Activated T-helper 17 cell treated with anti-CD3 and anti-CD28 coated beads, Interleukin-2, amount 50 U/mL, for 72 hours (primary cell): ENCODE results near the gene BEST1. TPM values are rescaled to one million over a fixed set of nuclear protein-coding genes. Genes with fewer than 3 reads are reported as not detected.
"Not testable (repeated sequence)": the region's sequence is repeated elsewhere in the genome, so short reads cannot be mapped to it uniquely, and the experiment has no call there.

Experiments used
- ATAC-seq: fragments of 150-1000 bp; cut with Tn5 transposase; replicated peaks from 2 replicates; pipeline ENCODE4 v1.10.0; 2021; ENCODE audit warnings: mild to moderate bottlenecking, moderate library complexity
- H3K27ac Mint-ChIP-seq: one replicate; pipeline ENCODE4 v1.8.0; 2022; ENCODE audit warnings: mixed read lengths
- H3K27me3 Mint-ChIP-seq: one replicate; pipeline ENCODE4 v1.8.0; 2022; ENCODE audit warnings: mixed read lengths
- H3K36me3 Mint-ChIP-seq: one replicate; pipeline ENCODE4 v1.8.0; 2022; ENCODE audit warnings: low read depth, mild to moderate bottlenecking, mixed read lengths
- H3K4me1 Mint-ChIP-seq: one replicate; pipeline ENCODE4 v1.8.0; 2022; ENCODE audit warnings: mixed read lengths
- H3K4me3 Mint-ChIP-seq: one replicate; pipeline ENCODE4 v1.8.0; 2022; ENCODE audit warnings: mild to moderate bottlenecking, mixed read lengths
- H3K9me3 Mint-ChIP-seq: one replicate; pipeline ENCODE4 v1.8.0; 2022; ENCODE audit warnings: mixed read lengths
- total RNA-seq, 2 donors: library from RNA; stranded (reverse); gene quantifications; one replicate each; pipeline ENCODE4 v1.2.3, GENCODE V29; 2022

Gene BEST1
- total RNA-seq, 2 donors from 2014 or later, result 0.05 to 0.24 TPM

DNA sequence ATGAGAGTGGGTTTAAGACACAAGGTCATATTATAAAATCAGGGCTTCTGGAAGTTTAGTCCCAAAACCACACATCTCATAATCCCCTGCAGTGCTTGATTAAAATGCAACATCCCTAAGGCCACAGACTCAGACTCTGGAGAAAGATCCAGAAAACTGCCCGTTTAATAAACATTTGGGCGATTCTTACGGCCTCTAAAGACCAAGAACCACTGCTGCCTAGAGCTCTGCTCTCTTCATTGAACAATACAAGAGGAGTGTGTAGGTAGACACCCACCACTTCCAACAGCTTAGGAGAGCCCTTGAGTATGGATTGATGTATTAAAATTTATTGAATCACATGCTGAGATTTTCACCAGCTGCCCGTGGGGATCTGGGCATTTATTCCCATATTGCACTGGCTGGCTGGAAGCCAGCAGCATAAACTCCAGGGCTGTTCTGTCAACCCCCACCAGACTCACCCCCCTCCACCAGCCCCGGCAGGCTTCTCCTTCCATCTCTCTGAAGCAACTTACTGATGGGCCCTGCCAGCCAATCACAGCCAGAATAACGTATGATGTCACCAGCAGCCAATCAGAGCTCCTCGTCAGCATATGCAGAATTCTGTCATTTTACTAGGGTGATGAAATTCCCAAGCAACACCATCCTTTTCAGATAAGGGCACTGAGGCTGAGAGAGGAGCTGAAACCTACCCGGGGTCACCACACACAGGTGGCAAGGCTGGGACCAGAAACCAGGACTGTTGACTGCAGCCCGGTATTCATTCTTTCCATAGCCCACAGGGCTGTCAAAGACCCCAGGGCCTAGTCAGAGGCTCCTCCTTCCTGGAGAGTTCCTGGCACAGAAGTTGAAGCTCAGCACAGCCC is 749 bp upstream of the BEST1 start:
- no peak overlapping the region for H3K27ac Mint-ChIP-seq
- ATAC-seq, result peak; percentile 37
- H3K27me3 Mint-ChIP-seq, result peaks cover 2% of the 10 kb centered on the region
- H3K9me3 Mint-ChIP-seq, result no peaks in the 10 kb centered on the region
- H3K4me1 Mint-ChIP-seq, result no peaks in the 10 kb centered on the region
- no peaks in the 10 kb centered on the region for H3K36me3 Mint-ChIP-seq
- H3K4me3 Mint-ChIP-seq, result no peak overlapping the region

GRCh38 chr11:61951484-61952135 is 1.5 kb downstream of the BEST1 start:
- Mint-ChIP-seq H3K36me3 (no peaks in the 10 kb centered on the region), H3K4me1 (no peaks in the 10 kb centered on the region), H3K4me3 (no peak overlapping the region), H3K27me3 (peaks cover 4% of the 10 kb centered on the region), H3K9me3 (no peaks in the 10 kb centered on the region), H3K27ac (no peak overlapping the region)
- ATAC-seq, result no peak

- H3K27ac Mint-ChIP-seq, result no peak overlapping the region
- H3K4me3 Mint-ChIP-seq, result no peak overlapping the region
- no peak for ATAC-seq
- no peaks in the 10 kb centered on the region for H3K36me3 Mint-ChIP-seq
- H3K9me3 Mint-ChIP-seq, result no peaks in the 10 kb centered on the region
- H3K4me1 Mint-ChIP-seq, result no peaks in the 10 kb centered on the region
- peaks cover 4% of the 10 kb centered on the region for H3K27me3 Mint-ChIP-seq
Measured at GRCh38 chr11:61952882-61953281, 2.7 kb downstream of the BEST1 start.

DNA sequence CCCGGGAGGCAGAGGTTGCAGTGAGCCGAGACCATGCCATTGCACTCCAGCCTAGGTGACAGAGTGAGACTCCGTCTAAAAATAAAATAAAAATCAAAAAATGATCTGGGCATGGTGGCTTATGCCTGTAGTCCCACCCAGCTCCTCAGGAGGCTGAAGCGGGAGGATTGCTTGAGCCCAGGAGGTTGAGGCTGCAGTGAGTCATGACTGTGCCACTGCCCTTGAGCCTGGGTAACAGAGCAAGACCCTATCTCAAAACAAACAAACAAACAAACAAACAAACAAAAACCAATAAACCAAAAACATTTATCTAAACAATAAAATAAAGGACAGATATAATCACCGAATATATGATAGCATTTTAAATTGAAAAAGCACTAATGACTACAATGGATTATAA is 3.5 kb downstream of the BEST1 start:
- not testable (repeated sequence) for ATAC-seq, H3K4me1 Mint-ChIP-seq, H3K4me3 Mint-ChIP-seq

GRCh38 chr11:61954106-61954850 is 4.1 kb downstream of the BEST1 start:
- ATAC-seq, result no peak
- Mint-ChIP-seq H3K36me3 (no peaks in the 10 kb centered on the region), H3K4me1 (no peaks in the 10 kb centered on the region), H3K4me3 (no peak overlapping the region), H3K9me3 (no peaks in the 10 kb centered on the region), H3K27ac (no peak overlapping the region), H3K27me3 (peaks cover 4% of the 10 kb centered on the region)

More for the DNA sequence above, 3.5 kb downstream of the BEST1 start:
- H3K27me3 Mint-ChIP-seq, H3K9me3 Mint-ChIP-seq, H3K27ac Mint-ChIP-seq, H3K36me3 Mint-ChIP-seq: not testable (repeated sequence)

- peak overlapping the region; percentile 46 for H3K4me3 Mint-ChIP-seq
- no peaks in the 10 kb centered on the region for H3K9me3 Mint-ChIP-seq
- peak; percentile 28 for ATAC-seq
Measured at GRCh38 chr11:61954851-61955421, 4.8 kb downstream of the BEST1 start.

DNA sequence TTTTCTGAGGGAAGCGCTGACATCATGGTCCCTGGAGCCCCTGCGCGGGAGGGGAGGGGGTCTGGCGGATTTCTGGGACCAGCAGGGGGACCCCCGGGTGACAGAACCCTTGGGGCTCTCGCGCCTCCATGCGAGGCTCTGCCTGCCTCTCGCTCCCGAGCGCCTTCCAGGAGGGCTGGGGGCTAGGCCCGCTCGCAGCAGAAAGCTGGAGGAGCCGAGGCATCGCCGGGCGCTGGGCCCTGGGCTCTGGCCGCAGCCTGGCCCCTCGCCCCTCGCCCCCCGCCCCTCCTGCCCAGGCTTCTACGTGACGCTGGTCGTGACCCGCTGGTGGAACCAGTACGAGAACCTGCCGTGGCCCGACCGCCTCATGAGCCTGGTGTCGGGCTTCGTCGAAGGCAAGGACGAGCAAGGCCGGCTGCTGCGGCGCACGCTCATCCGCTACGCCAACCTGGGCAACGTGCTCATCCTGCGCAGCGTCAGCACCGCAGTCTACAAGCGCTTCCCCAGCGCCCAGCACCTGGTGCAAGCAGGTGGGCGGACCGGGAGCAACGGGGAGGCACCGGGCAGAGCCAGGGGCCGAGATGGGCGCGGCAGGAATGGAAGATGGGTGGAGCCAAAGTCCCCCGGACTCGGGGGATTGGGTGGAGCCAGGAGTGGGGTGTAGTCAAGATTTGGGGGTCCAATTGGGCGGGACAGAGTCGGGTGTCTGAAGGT is 5.4 kb downstream of the BEST1 start:
- no peaks in the 10 kb centered on the region for H3K4me1 Mint-ChIP-seq
- peak overlapping the region; percentile 46 for H3K4me3 Mint-ChIP-seq
- ATAC-seq, result peak; percentile 71
- H3K27ac Mint-ChIP-seq, result no peak overlapping the region
- peaks cover 4% of the 10 kb centered on the region for H3K27me3 Mint-ChIP-seq
- H3K9me3 Mint-ChIP-seq, result no peaks in the 10 kb centered on the region
- H3K36me3 Mint-ChIP-seq, result no peaks in the 10 kb centered on the region

More at GRCh38 chr11:61954851-61955421, 4.8 kb downstream of the BEST1 start:
- H3K27ac Mint-ChIP-seq, result no peak overlapping the region
- H3K4me1 Mint-ChIP-seq, result no peaks in the 10 kb centered on the region
- H3K27me3 Mint-ChIP-seq, result peaks cover 4% of the 10 kb centered on the region
- H3K36me3 Mint-ChIP-seq, result no peaks in the 10 kb centered on the region

DNA sequence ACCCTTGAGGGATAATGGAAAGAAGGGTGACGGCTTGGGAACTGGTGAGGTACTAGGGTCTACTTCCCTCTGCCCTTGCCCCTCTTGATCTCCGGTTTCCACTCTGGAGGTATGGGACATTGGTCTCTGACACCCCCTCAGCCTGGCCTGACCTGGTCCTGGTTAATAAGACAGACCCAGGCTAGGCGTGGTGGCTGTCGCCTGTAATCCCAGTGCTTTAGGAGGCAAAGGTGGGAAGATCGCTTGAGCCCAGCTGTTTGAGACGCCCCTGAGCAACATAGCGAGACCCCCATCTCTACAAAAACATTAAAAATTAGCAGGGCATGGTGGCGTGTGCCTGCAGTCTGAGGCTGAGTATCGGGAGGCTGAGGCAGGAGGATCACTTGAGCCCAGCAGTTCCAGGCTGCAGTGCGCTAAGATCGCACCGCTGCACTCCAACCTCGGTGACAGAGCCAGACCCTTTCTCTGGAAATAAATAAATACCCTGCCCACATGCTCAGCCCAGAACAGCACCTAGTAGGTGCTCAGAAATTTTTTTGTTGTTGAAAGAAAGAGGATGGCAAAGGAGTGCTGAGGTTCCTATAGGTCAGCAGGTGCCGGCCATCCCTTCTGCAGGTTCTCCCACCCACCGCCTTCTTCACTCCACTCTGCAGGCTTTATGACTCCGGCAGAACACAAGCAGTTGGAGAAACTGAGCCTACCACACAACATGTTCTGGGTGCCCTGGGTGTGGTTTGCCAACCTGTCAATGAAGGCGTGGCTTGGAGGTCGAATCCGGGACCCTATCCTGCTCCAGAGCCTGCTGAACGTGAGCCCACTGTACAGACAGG is 6.3 kb downstream of the BEST1 start:
- no peak for ATAC-seq
- Mint-ChIP-seq H3K4me3 (peak overlapping the region; percentile 46), H3K4me1 (no peaks in the 10 kb centered on the region), H3K27ac (no peak overlapping the region), H3K9me3 (no peaks in the 10 kb centered on the region), H3K27me3 (peaks cover 4% of the 10 kb centered on the region), H3K36me3 (no peaks in the 10 kb centered on the region)

DNA sequence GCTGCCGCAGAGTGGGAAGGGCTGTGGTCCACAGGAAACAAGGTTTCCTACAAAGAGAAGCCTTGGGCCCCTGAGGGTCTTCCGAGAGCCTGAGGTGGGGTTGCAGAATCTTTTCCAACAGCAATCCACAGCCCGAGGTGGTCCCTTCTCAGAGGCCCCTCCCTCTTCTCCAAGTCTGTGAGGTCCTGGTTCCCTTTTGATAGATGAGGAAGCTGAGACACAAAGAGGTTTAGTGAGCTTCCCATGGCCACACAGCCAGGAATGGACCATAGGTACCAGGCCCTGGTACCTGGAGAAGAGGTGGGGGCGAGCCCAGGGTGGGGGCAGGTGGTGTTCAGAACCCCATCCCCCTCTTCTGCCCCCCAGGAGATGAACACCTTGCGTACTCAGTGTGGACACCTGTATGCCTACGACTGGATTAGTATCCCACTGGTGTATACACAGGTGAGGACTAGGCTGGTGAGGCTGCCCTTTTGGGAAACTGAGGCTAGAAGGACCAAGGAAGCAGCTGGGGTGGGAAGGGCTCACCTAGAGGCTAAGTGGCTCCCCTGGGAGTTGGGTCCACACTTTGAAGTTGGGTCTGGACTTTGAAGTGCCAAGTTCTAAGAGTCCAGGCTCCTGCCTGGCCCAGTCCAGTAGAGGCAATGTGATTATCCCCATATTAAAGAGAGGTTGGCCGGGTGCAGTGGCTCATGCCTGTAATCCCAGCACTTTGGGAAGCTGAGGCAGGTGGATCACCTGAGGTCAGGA is 7.0 kb downstream of the BEST1 start:
- Mint-ChIP-seq H3K4me1 (peaks cover 4% of the 10 kb centered on the region), H3K36me3 (no peaks in the 10 kb centered on the region), H3K27me3 (peaks cover 4% of the 10 kb centered on the region), H3K9me3 (no peaks in the 10 kb centered on the region), H3K4me3 (no peak overlapping the region), H3K27ac (no peak overlapping the region)
- ATAC-seq, result no peak

DNA sequence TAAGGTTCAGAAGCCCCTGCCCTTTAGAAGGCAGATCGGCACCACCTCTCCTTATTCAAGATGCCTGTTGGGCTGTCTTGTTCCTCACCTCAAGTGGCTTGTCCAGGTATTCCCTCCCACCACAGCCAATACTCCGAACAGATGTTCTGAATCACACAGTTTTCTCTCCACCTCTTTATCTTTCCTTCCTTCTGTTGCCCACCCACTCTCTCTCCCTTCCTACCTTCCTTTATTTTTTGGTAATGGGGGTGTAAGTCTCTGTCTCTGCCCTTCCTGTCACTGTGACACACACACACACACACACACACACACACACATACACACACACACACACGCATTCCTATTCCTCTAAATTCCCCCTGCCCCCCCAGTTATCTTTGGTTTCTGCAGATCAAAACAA is 8.4 kb downstream of the BEST1 start:
- Mint-ChIP-seq H3K4me1 (peaks cover 12% of the 10 kb centered on the region), H3K36me3 (peaks cover 8% of the 10 kb centered on the region), H3K4me3 (no peak overlapping the region), H3K27ac (no peak overlapping the region), H3K9me3 (no peaks in the 10 kb centered on the region), H3K27me3 (peaks cover 4% of the 10 kb centered on the region)
- no peak for ATAC-seq

- Mint-ChIP-seq H3K27ac (no peak overlapping the region), H3K36me3 (peaks cover 13% of the 10 kb centered on the region), H3K4me1 (peaks cover 18% of the 10 kb centered on the region), H3K4me3 (no peak overlapping the region), H3K27me3 (peaks cover 4% of the 10 kb centered on the region), H3K9me3 (no peaks in the 10 kb centered on the region)
- no peak for ATAC-seq
Measured at GRCh38 chr11:61959114-61959513, 9.0 kb downstream of the BEST1 start.

- peaks cover 19% of the 10 kb centered on the region for H3K36me3 Mint-ChIP-seq
- H3K4me1 Mint-ChIP-seq, result peaks cover 18% of the 10 kb centered on the region
- H3K9me3 Mint-ChIP-seq, result no peaks in the 10 kb centered on the region
- no peak for ATAC-seq
- H3K27ac Mint-ChIP-seq, result no peak overlapping the region
- no peaks in the 10 kb centered on the region for H3K27me3 Mint-ChIP-seq
- H3K4me3 Mint-ChIP-seq, result no peak overlapping the region
Measured at GRCh38 chr11:61959678-61960077, 9.5 kb downstream of the BEST1 start.

DNA sequence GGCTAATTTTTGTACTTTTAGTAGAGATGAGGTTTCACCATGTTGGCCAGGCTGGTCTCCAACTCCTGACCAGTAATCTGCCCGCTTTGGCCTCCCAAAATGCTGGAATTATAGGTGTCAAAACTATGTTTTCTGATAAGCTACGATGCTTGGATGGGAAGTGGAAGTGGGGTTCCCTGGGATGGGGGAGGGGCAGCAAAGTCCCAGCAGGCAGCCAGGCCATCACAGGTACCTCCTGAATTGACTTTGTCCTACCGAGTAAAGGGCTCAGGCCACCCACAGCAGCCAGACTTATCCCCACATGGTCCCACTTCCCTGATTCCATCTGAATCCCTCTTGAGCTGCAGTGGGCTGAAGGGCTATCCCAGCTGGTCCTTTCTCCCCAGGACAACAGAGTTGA is 10.4 kb downstream of the BEST1 start:
- no peak overlapping the region for H3K27ac Mint-ChIP-seq
- H3K27me3 Mint-ChIP-seq, result no peaks in the 10 kb centered on the region
- H3K4me1 Mint-ChIP-seq, result peaks cover 26% of the 10 kb centered on the region
- no peak overlapping the region for H3K4me3 Mint-ChIP-seq
- no peaks in the 10 kb centered on the region for H3K9me3 Mint-ChIP-seq
- ATAC-seq, result no peak
- H3K36me3 Mint-ChIP-seq, result peaks cover 28% of the 10 kb centered on the region
